LoVo (cell line): ENCODE measurements around the gene RBM19.
A peak's percentile ranks its signal among the peaks of the same experiment; 100 is the strongest.
"Not testable (repeated sequence)": the region's sequence is repeated elsewhere in the genome, so short reads cannot be mapped to it uniquely, and the experiment has no call there.

Experiments used
- DNase-seq: peaks from one replicate; pipeline ENCODE4 v3.0.0-alpha.2; 2016; ENCODE audit warnings: low spot score

RBM19 gene, protein sequence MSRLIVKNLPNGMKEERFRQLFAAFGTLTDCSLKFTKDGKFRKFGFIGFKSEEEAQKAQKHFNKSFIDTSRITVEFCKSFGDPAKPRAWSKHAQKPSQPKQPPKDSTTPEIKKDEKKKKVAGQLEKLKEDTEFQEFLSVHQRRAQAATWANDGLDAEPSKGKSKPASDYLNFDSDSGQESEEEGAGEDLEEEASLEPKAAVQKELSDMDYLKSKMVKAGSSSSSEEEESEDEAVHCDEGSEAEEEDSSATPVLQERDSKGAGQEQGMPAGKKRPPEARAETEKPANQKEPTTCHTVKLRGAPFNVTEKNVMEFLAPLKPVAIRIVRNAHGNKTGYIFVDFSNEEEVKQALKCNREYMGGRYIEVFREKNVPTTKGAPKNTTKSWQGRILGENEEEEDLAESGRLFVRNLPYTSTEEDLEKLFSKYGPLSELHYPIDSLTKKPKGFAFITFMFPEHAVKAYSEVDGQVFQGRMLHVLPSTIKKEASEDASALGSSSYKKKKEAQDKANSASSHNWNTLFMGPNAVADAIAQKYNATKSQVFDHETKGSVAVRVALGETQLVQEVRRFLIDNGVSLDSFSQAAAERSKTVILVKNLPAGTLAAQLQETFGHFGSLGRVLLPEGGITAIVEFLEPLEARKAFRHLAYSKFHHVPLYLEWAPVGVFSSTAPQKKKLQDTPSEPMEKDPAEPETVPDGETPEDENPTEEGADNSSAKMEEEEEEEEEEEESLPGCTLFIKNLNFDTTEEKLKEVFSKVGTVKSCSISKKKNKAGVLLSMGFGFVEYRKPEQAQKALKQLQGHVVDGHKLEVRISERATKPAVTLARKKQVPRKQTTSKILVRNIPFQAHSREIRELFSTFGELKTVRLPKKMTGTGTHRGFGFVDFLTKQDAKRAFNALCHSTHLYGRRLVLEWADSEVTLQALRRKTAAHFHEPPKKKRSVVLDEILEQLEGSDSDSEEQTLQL

DNA sequence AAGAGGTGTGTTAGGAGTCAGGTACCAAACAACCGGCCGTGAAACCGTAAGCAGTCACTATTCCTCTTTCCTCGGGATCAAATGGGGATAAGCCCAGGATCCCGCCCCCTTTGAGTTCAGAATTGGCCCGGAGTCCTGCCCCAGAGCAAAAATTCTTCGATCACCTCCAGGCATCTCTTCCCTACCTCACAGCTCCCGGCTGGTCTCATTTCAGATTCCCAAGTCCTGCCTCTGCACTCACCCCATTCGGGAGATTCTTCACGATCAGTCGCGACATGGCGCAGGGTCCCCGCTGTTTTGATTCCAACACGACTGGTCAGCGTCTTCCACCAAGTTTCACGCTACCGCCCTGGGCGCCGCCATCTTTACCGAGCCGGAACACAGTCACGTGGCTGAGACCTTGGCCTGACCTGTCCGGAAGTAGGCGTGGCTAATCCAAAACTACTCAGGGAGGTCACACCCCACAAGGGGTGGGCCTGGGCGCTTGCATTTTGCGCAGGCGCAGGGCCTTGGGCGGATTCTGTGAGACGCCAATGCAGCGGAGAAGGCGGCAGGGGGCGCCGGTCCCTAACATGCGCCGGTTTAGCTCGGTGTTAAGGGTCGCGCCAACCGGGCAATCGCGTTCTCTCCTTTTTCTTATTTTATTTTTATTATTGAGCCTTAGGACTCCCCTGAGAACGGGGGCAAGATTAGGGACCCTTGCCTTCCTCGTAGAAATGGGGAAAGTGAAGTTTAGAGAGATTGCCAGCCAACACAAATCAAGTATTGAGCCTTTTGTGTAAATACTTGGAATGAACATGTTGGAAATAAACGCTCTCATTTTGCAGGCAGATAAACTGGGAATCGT, at the start of gene RBM19:
RBM19 (minus strand) TSS at position 375 of the 847 bp plus-strand sequence; CDS start at position 277, 98 bp downstream.
- peak; percentile 100 for DNase-seq

DNA sequence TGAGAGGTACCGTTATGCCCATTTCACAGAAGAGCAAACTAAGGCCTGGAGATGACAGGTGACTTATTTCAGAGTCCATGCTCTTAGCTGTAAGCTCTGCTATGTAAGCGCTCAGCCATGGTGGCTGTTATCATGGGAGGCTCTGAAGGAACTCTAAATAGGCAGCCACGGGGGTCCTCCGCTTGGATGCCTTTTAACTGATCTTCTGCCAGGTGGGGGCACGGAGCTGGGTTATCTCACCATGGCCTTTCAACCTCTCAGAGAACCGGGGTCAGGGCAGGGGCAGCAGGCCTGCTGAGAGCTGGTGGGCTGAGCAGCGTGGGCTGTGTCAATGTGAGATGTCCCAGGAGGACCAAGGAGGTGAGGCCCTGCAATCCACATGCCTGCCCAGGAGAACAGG, 49.7 kb upstream of the RBM19 start:
- no peak for DNase-seq

DNA sequence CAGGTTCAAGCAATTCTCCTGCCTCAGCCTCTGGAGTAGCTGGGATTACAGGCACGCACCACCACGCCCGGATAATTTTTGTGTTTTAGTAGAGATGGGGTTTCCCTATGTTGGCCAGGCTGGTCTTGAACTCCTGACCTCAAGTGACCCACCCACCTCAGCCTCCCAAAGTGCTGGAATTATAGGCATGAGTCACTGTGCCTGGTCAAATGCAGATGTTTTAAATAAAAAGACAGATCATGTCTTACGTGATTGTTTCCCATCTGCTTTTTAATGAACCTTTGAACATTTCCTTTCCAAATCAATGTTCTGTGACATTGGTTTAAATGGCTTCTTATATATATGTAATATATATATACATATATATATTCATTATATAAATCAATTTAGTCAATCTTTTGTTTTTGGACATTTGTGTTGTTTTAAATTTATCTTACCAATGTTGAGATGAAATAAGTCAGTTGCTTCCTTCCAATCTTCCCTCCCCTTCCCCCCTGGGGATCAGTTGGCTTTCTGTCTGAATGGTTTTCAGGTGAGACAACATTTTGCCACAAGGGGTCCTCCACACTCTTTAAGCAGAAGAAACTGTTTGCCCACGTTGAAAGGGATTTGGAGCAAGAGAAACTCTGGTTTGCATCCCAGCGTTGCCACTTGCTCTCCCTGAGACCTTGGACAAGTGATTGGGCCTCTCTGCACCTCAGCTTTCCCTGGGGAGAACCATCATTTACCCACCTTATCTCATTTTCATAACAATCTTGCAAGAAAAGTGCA, 47.6 kb upstream of the RBM19 start:
- no peak for DNase-seq

DNA sequence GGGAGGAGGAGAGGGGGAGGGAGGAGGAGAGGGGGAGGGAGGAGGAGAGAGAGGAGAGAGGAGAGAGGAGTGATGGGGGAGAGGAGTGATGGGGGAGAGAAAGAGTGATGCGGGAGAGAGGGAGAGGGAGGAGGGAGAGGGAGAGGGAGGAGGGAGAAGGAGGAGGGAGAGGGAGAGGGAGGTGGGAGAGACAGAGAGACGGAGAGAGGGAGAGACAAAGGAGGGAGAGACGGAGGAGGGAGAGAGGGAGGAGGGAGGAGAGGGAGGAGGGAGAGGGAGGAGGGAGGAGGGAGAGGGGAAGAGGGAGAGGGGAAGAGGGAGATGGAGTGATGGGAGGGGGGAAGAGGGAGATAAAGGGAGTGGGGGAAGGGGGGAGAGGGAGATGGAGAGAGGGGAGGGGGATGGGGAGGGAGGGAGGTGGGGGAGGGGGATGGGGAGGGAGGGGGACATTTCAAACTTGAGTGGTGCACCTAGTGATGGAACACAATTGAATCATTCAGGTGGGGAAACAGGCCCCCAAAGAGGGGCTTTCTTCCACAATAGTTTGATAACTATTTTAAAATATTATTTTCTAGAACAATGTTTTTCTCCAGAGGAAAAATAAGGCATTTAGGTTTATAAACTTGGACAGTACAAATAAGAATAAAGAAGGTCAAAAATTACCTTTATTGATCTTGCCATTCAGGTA, 46.8 kb upstream of the RBM19 start:
- no peak for DNase-seq

DNA sequence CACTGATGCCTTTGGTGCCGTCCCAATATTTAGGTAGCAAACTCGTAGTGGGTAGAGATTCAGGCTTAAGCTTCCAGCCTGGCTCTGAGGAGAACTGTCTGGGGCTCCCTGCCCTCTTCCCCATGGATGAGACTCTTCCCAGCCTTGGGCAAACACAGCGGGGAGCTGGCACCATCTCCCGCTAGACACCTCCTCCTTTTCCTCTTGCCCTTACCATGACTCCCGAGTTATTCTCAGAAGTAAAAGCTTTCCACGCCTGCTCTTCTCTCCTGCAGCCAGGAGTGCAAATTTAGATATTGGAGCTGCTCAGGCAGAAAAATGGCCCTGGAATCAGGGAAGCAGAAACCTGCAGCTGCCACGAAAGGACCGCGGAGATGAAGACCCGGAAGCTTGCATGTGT, 45.6 kb upstream of the RBM19 start:
- DNase-seq: no peak

DNA sequence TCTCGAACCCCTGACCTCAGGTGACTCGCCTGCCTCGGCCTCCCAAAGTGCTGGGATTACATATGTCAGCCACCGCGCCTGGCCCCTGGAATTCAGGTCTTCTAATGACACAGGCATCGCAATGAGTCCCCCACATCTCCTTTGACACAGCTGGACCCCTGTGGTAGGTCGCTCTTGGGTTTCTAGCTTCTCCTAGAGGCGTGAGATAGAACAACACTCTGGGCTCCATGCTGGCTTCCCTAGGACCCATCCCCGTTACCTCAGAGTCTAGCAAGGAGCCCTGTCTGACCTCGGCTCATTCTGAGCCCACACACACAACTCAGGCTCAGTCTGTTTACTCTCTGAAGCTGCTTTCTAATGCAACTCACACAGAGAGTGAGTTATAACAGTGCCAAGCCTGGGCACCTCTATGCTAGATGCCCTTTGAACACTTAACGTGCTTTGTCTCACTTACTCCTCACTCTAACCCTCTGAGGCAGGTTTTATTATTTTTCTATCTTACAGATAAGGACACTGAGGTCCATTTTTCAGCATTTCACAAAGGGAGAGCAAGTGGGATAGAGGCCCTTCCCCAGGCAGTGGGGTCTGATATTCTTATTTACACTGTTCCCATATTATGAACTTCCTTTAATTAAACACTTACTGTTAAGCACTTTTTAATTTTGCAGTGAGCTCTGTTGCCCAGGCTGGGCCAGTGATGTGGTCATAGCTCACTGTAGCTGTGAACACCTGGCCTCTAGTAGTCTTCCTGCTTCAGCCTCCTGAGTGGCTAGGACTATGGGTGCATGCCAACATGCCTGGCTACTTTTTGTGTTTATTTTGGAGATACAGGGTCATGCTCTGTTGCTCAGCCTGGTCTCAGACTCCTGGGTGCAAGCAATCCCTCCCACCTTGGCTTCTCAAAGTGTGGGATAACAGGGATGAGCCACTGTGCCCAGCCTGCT, 40.6 kb upstream of the RBM19 start:
- no peak for DNase-seq

DNA sequence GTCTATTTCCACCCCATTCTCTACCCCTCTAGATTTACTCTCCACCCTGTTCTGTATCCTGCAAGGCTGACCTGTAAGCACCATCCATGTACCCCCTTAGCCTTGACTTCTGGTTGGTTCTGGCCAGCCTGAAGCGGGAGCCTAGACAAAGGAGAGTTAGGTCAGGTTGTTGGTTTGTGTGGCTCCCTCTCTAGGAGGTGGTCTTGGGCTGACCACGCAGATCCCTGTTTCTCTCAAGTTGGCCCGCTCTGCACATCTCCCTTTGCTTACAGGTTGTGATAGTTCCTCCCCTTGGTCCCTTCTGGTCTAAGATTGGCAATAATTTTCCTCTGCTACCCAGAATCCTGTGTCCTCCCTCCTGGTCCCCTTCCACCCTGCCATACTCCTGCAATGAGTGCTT, 38.3 kb upstream of the RBM19 start:
- DNase-seq: no peak

DNA sequence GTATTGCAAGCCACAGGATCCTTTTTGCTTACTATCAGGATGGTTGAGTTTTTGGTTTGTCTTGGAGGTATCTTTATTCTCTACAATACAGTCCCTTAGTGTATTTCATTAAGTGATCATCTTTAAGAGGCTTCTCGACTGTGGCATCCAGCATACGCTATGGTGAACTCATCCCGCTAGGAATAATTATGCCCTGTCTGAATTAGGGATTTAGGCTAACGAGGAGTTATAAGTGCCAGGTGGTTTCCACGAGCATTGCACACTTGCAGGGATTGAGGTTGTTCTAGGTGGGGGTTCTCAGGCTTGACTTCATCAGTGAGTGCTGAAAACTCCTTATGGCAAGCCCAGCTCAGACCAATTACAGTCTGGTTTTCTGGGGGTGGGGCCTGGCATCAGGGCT, 37.2 kb upstream of the RBM19 start:
- no peak for DNase-seq

DNA sequence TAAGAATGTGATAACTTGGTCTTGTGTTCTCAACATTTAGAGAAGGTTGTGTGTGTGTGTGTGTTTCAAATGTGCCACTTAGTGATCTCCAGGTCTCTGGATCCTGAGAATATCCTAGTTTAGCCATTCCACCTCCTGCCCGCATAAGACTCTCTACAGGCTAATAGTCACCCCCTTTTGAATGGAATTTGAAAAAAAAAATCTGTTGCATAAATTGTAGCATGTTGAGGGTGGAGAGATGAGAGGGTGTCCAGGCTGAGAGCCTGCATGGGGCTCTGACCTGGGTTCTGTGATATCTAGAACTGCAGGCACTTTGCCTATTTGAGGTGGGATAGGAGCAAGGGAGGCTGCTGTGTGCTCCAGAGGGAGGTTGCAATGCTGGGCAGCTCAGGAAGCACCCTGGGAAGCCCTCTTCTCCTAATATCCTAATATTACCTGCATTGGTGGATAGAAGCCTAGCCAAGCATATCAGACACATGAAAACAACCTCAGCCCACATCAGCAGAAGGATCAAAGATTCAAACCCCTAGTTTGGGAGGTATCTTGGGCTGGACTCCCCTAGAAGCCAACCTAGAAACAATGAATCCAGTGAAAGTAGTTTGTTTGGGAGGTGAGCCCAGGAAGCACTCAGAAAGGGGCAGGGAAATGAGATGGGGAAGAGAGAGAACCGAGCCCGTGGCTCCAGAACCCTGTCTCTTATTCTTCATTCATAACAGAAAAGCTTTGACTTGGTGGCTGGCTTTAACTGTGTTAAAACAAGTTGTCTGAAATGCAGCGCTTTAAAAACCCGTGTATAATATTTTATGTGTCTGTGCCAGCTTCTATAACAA, 35.6 kb upstream of the RBM19 start:
- DNase-seq: no peak

DNA sequence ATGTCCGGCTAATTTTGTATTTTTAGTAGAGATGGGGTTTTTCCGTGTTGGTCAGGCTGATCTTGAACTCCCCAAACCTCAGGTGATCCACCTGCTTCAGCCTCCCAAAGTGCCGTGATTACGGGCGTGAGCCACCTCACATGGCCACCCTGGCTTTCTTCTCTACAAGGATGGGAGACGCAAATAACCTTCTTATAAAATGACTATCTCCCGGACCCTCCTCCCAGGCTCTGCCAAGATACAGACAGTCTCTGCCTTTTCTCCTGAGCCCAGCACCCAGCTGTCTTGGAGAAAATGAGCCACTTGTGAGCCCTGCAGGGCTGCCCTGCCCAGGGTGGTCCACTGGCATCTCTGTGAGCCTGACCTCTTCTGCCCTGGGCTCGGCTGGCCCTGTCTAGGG, 34.7 kb upstream of the RBM19 start:
- no peak for DNase-seq

DNA sequence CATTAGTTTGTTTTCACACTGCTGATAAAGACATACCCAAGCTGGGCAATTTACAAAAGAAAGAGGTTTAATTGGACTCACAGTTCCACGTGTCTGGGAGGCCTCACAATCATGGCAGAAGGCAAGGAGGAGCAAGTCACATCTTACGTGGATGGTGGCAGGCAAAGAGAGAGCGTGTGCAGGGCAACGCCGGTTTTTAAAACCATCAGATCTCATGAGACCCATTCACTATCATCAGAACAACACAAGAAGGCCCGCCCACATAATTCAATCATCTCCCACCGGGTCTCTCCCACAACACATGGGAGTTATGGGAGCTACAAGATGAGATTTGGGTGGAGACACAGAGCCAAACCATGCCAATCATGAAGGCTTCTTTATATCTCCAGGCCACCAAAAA, 34.1 kb upstream of the RBM19 start:
- not testable (repeated sequence) for DNase-seq

DNA sequence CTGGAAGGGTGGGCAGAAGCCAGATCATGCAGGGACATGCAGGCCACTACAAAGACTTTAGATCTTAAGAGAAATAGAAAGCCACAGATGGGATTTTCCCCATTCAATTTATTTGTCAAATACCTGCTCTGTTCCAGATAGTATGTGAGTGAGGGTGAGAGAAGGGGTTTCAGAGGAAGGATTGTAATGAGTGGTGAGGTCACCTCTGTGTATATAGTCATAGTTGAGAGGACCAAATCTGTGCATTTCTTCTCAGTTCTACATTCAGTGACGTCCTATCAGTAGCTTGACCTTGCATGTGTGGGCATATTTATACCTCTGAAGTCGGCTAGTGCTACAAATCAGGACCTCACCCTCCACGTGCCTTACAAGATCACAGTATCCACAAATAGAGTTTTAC, 31.2 kb upstream of the RBM19 start:
- no peak for DNase-seq

DNA sequence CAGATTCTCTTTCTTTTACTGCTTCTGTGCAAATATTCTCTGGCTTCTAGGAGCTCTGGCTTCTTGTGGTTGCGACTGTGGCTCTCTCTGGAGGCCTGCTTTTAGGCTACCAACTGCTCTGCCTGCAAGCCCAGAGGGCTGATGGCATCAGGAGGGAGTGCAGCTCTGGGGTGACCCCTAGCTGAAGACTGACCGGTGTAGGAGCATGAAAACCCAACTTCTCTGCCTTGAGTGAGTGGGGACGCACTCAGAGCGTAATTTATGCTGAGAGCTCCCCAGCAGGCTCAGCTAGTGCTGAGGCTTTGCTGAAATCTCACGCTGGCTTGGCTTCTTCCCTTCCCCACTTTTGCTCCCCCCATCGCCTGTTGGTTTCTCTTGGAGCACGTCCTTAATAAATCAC, 29.9 kb upstream of the RBM19 start:
- no peak for DNase-seq

DNA sequence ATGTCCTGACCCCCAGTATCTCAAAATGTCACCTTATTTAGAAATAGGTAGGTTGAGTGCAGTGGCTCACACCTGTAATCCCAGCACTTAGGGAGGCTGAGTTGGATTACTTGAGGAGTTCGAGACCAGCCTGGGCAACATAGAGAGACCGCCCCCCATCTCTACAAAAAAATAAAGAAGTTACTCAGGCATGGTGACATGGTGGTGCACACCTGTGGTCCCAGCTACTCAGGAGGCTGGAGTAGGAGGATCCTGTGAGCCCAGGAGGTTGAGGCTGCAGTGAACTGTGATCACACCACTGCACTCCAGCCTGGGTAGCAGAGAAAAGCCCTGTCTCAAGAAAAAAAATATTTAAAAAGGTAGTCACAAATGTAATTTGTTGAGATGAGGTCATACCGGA, 27.9 kb upstream of the RBM19 start:
- DNase-seq: no peak

DNA sequence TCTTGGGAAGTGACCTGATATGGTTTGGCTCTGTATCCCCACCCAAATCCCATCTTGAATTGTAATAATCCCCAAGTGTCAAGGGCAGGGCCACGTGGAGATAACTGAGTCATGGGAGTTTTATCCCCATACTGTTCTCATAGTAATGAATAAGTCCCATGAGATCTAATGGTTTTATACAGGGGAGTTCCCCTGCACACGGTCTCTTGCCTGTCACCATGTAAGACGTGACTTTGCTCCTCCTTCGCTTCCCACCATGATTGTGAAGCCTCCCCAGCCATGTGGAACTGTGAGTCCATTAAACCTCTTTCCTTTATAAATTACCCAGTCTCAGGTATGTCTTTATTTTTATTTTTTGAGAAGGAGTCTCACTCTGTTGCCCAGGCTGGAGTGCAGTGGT, 26.6 kb upstream of the RBM19 start:
- DNase-seq: not testable (repeated sequence)

DNA sequence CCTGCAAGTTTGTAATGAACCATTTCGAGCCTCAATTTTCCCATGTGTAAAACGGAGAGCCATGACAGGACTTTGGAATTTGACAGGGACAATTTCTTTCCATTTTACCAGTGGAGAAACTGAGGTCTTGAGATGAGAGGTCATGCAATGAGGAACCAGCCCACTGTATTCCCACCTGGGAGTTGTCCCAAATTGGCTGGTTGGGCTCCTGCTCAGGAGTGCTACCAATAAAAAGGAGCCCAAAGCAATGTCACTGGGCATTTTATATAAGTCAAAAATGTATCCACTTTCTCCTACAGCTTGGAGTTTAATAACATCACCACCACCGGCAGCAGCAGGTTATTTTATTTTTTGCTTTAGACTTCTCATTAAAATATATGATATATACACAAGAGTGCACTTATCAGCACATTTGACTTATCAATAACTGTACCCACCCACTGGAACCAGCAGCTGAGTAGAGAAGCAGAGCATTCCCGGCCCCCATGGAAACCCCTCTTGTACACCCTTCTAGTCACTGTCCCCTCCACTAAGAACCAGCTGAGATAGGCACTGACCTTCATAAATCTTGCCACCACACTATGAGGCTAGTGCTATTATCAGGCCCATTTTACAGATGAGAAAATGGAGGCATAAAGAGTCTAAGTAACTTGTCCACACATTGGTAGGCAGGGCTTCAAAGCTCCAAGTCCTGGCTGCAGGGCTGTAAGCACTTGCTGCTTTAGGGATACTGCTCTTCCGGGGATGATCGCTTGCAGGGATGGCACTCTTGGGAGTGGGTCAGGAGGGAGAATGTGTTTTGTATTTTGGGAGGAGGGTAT, 25.3 kb upstream of the RBM19 start:
- DNase-seq: no peak
